ENCODE measurements around the gene TMED7. TPM values are rescaled to one million over a fixed set of nuclear protein-coding genes. Genes with fewer than 3 reads are reported as not detected.

Gene TMED7
- total RNA-seq, 1 experiment from 2014 or later, result 86.5 TPM

DNA sequence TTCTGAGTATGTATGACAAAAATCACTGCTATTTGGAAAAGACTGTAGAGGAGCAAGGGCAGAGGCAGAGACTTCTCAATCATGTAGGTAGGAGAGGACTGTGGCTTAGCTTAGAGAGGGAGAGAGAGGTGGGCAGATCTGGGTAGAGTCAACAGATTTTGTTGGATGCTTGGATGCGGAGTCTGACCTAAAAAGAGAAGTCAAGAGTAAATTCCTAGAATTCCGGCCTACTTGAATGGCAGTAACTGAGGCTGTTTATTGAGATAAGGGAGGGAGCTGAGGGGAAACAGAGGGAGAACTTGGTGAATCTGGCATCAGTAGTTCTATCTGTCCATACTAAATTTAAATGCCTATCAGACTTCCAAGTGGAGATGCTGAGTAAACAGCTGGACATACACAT lies 25.9 kb downstream of the TMED7 start:
- DNase-seq (ENCODE audit: low spot score), result no peak
- no peak for TF ChIP-seq GTF2I (CRISPR knock-in tag; conservative IDR thresholded peaks at IDR 0.05)
- Mint-ChIP-seq H3K9me3 (no peaks in the 10 kb centered on the region), H3K27ac (no peak overlapping the region), H3K27me3 (ENCODE audit: low read depth) (no peaks in the 10 kb centered on the region), H3K4me3 (no peak overlapping the region), H3K4me1 (peaks cover 24% of the 10 kb centered on the region), H3K36me3 (no peaks in the 10 kb centered on the region)
- CTCF ChIA-PET, result interaction anchor here (1.0 kb wide), 1 partner anchor 25 kb away, joined by 8 read pairs; no protein-coding TSS in a partner anchor
- ATAC-seq, result peak; percentile 25
- POLR2A ChIA-PET, result no interaction called here

GRCh38 chr5:115599502-115599901 lies 26.3 kb downstream of the TMED7 start:
- POLR2A ChIA-PET, result no interaction called here
- ATAC-seq (no peak), DNase-seq (ENCODE audit: low spot score) (no peak)
- no peaks in the 10 kb centered on the region for H3K9me3 Mint-ChIP-seq
- H3K27ac Mint-ChIP-seq, result no peak overlapping the region
- peaks cover 24% of the 10 kb centered on the region for H3K4me1 Mint-ChIP-seq
- TF ChIP-seq GTF2I (CRISPR knock-in tag; conservative IDR thresholded peaks at IDR 0.05), result no peak
- TF ChIP-seq, protein P1, sequence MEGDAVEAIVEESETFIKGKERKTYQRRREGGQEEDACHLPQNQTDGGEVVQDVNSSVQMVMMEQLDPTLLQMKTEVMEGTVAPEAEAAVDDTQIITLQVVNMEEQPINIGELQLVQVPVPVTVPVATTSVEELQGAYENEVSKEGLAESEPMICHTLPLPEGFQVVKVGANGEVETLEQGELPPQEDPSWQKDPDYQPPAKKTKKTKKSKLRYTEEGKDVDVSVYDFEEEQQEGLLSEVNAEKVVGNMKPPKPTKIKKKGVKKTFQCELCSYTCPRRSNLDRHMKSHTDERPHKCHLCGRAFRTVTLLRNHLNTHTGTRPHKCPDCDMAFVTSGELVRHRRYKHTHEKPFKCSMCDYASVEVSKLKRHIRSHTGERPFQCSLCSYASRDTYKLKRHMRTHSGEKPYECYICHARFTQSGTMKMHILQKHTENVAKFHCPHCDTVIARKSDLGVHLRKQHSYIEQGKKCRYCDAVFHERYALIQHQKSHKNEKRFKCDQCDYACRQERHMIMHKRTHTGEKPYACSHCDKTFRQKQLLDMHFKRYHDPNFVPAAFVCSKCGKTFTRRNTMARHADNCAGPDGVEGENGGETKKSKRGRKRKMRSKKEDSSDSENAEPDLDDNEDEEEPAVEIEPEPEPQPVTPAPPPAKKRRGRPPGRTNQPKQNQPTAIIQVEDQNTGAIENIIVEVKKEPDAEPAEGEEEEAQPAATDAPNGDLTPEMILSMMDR (IDR thresholded peaks at IDR 0.05), result no peak
- TF ChIP-seq CREB1 (CRISPR knock-in tag; IDR thresholded peaks at IDR 0.05), result no peak
- TF ChIP-seq, protein P2, sequence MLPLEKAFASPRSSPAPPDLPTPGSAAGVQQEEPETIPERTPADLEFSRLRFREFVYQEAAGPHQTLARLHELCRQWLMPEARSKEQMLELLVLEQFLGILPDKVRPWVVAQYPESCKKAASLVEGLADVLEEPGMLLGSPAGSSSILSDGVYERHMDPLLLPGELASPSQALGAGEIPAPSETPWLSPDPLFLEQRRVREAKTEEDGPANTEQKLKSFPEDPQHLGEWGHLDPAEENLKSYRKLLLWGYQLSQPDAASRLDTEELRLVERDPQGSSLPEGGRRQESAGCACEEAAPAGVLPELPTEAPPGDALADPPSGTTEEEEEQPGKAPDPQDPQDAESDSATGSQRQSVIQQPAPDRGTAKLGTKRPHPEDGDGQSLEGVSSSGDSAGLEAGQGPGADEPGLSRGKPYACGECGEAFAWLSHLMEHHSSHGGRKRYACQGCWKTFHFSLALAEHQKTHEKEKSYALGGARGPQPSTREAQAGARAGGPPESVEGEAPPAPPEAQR (CRISPR knock-in tag; IDR thresholded peaks at IDR 0.05), result no peak
- no peak for TF ChIP-seq ARID4B (CRISPR knock-in tag; IDR thresholded peaks at IDR 0.05; ENCODE audit: borderline replicate concordance)
- no peaks in the 10 kb centered on the region for H3K36me3 Mint-ChIP-seq
- no peak overlapping the region for H3K4me3 Mint-ChIP-seq
- CTCF ChIA-PET, result interaction anchor here (1.0 kb wide), 1 partner anchor 25 kb away, joined by 8 read pairs; no protein-coding TSS in a partner anchor
- H3K27me3 Mint-ChIP-seq (ENCODE audit: low read depth), result no peaks in the 10 kb centered on the region

DNA sequence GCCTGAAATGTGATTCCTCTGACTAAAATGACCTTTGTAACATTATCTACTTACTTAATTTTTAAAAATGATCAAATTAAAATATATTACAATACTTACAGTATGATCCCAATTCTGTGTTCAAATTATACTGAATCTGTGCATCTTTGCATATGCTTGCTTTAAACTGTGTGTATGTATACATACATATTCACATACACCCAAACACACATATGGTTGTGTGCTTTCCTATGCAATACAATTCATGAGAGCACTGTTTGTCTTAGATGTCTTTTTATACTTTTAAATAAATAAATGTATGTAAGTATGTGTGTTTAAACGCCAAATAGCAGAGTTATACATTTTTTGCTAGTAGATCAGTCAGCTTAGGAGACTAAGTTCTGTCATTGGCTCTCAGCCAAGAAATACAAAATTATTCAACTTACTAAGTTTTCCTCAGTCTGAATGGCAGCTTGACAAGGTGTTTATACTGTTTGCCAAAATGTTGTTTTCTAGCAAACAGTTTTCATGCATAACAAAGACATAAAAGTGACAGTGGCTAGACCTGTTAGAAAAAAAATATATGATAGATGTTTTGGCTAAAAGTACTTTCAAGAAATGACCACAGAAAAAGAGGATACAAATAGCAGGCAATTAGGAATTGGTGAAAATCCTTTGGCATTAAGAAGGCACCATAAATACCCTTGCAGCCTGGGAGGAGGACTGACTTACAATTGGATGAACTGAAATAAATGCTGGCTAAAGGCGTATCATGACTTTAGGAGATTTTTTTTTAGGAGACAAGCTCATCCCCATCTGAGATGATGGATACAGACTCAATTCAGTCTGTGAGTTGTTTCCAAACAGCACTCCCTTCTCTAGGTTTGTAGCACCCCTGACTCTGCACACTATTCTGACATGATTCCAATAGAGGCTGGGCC lies 31.4 kb downstream of the TMED7 start:
- Mint-ChIP-seq H3K4me1 (peaks cover 1% of the 10 kb centered on the region), H3K27me3 (ENCODE audit: low read depth) (no peaks in the 10 kb centered on the region), H3K9me3 (no peaks in the 10 kb centered on the region), H3K4me3 (no peak overlapping the region), H3K27ac (no peak overlapping the region), H3K36me3 (no peaks in the 10 kb centered on the region)
- ATAC-seq (no peak), DNase-seq (ENCODE audit: low spot score) (no peak)
- ChIA-PET POLR2A (no interaction called here), CTCF (no interaction called here)
- TF ChIP-seq ZBTB21 (CRISPR knock-in tag; IDR thresholded peaks at IDR 0.05; ENCODE audit: borderline replicate concordance) (no peak), FOXP1 (CRISPR knock-in tag; IDR thresholded peaks at IDR 0.05; ENCODE audit: borderline replicate concordance) (no peak), ETV6 (CRISPR knock-in tag; IDR thresholded peaks at IDR 0.05) (no peak), JUN (CRISPR knock-in tag; IDR thresholded peaks at IDR 0.05) (no peak), TP53 (CRISPR knock-in tag; IDR thresholded peaks at IDR 0.05) (no peak), MAX (CRISPR knock-in tag; IDR thresholded peaks at IDR 0.05) (no peak), NR2C2 (CRISPR knock-in tag; IDR thresholded peaks at IDR 0.05) (no peak), GTF2I (CRISPR knock-in tag; conservative IDR thresholded peaks at IDR 0.05) (no peak), ZNF219 (CRISPR knock-in tag; IDR thresholded peaks at IDR 0.05; ENCODE audit: borderline replicate concordance) (no peak)
- TF ChIP-seq, protein P3, sequence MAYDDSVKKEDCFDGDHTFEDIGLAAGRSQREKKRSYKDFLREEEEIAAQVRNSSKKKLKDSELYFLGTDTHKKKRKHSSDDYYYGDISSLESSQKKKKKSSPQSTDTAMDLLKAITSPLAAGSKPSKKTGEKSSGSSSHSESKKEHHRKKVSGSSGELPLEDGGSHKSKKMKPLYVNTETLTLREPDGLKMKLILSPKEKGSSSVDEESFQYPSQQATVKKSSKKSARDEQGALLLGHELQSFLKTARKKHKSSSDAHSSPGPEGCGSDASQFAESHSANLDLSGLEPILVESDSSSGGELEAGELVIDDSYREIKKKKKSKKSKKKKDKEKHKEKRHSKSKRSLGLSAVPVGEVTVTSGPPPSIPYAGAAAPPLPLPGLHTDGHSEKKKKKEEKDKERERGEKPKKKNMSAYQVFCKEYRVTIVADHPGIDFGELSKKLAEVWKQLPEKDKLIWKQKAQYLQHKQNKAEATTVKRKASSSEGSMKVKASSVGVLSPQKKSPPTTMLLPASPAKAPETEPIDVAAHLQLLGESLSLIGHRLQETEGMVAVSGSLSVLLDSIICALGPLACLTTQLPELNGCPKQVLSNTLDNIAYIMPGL (CRISPR knock-in tag; IDR thresholded peaks at IDR 0.05), result no peak
- TF ChIP-seq, protein P4, sequence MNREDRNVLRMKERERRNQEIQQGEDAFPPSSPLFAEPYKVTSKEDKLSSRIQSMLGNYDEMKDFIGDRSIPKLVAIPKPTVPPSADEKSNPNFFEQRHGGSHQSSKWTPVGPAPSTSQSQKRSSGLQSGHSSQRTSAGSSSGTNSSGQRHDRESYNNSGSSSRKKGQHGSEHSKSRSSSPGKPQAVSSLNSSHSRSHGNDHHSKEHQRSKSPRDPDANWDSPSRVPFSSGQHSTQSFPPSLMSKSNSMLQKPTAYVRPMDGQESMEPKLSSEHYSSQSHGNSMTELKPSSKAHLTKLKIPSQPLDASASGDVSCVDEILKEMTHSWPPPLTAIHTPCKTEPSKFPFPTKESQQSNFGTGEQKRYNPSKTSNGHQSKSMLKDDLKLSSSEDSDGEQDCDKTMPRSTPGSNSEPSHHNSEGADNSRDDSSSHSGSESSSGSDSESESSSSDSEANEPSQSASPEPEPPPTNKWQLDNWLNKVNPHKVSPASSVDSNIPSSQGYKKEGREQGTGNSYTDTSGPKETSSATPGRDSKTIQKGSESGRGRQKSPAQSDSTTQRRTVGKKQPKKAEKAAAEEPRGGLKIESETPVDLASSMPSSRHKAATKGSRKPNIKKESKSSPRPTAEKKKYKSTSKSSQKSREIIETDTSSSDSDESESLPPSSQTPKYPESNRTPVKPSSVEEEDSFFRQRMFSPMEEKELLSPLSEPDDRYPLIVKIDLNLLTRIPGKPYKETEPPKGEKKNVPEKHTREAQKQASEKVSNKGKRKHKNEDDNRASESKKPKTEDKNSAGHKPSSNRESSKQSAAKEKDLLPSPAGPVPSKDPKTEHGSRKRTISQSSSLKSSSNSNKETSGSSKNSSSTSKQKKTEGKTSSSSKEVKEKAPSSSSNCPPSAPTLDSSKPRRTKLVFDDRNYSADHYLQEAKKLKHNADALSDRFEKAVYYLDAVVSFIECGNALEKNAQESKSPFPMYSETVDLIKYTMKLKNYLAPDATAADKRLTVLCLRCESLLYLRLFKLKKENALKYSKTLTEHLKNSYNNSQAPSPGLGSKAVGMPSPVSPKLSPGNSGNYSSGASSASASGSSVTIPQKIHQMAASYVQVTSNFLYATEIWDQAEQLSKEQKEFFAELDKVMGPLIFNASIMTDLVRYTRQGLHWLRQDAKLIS (CRISPR knock-in tag; IDR thresholded peaks at IDR 0.05; ENCODE audit: borderline replicate concordance), result no peak
- TF ChIP-seq, protein P5, sequence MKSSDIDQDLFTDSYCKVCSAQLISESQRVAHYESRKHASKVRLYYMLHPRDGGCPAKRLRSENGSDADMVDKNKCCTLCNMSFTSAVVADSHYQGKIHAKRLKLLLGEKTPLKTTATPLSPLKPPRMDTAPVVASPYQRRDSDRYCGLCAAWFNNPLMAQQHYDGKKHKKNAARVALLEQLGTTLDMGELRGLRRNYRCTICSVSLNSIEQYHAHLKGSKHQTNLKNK (CRISPR knock-in tag; IDR thresholded peaks at IDR 0.05), result no peak
